COLO668 (cell line): ENCODE measurements around the gene MESD.

Experiments used
- DNase-seq: peaks from one replicate; lab custom pipeline; 2025; ENCODE audit not compliant: unreplicated experiment; lab: John Stamatoyannopoulos, UW

Gene MESD

DNA sequence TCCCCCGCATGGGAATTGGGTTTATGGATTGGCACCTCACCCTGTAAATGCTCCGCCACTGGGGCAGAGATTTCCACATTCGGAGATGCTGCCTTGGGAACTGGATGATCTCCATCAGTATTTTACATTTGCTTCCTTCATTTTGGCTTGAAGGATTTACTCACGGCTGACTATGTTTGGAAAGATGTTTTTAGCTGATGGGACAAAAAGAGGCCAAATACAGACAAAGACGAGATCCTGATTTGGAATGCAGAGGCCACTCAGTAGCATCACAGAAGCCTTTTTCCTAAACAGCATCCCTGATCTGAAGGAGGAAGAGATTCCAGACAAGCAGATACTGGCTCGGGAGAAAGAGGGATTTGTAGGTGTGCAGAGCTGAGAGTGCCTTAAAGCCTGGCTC lies 76.9 kb downstream of the MESD start:
- no peak for DNase-seq

DNA sequence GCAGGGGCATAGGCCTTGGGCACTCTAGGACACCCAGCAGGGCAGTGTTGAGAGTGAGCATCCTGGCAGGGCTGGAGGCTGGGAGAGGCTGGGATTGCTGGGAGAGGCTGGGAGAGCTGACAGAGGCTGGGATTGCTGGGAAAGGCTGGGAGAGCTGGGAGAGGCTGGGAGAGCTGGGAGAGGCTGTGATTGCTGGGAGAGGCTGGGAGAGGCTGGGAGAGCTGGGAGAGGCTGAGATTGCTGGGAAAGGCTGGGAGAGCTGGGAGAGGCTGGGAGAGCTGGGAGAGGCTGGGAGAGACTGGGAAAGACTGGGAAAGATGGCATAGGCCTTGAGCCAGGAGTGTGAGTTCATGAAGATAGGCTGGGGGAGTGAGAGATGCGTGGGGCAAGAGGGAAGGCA lies 77.8 kb downstream of the MESD start:
- DNase-seq: no peak

- peak; percentile 89 for DNase-seq
These were observed 83.4 kb downstream of the MESD start for GRCh38 chr15:80906159-80906766.

DNA sequence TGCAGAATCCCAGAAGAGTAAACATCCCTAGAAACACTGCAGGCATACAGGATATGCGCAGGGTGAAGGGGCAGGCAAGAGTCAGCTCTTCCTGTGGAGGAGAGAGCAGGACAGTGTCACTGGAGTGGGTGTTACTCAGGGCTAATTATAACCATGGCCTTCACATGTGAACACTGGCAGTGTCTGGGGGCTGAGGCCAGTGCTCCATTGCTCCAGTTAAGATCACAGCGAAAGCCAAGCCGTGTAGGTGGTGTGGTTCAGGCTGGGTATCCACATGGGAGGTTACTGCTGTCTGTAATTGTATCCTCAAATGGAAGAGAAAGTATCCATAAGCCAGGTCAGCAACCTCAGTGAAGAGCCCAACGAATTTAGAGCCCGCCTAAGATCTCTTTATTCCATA lies 84.6 kb downstream of the MESD start:
- no peak for DNase-seq

GRCh38 chr15:80902298-80902801 lies 87.3 kb downstream of the MESD start:
- DNase-seq: no peak

- DNase-seq: no peak
These were observed 91.6 kb downstream of the MESD start for GRCh38 chr15:80898040-80898439.
